Cerebellar nuclear complex (tissue), 1 donor: ENCODE measurements around the gene RMC1.
"Not testable (repeated sequence)": the region's sequence is repeated elsewhere in the genome, so short reads cannot be mapped to it uniquely, and the experiment has no call there.

Source experiments
- DNase-seq, 2 experiments: peaks; one replicate each; lab custom pipeline; 2025; lab: John Stamatoyannopoulos, UW

The RMC1 gene

DNA sequence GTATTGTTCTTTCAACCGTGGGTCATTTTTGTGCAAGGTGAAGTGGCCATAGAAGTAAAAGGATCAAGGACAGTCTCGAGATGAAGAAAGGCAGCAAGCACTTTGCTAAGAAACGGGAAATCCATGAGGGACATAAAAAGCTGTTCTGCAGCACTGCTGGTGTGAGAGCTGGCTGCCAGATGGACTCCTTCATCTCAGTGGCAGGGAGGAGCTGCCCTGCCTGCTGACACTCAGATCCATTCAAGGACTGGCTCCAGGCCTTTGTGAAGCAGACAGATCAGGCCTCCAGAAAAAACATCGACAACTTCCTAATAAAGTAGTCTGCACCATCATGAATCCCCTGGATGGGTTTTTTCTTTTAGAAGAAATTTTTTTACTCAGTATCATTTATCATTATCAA lies 29.5 kb downstream of the RMC1 start:
- no peak for DNase-seq

DNA sequence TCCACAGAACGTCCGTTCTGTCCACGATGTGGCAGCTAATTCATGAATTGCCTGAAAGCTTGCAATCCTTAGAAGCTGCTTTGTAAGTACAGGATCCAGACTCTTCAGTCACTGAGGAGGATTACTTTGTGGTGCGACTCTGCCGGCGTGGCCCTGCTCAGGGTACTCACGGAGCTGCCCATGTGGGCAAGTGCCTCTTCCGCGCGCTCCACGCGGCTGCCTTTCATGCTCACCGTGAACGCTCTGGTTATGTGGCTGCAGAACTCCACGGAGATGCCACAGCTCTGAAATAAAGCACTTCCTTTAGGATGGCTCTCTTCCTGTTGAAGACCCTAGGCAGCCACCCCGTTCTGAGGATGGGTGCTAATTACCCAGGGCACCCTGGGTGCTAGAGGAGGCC lies 31.0 kb downstream of the RMC1 start:
- DNase-seq: no peak

DNA sequence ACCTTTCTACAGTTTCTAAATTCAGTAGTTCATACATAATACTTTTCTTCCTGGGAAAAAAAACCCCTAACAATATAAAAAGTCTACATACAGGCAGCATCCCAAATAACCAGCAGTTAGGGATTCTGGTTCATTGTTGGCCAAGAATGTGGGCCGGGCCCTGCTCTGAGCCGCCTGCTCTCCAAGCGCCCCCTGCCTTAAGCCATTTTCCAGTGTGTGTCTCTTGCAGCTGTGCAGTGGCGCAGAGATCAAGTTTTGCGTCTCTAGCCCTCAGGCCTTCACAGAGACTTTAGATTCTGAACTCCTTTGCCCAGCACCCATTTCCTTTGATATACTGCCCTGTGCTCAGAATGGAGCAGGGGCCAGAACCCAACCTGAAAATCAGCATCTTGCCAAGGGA lies 32.9 kb downstream of the RMC1 start:
- no peak for DNase-seq

GRCh38 chr18:23537274-23537673 lies 34.0 kb downstream of the RMC1 start:
- DNase-seq: no peak

DNA sequence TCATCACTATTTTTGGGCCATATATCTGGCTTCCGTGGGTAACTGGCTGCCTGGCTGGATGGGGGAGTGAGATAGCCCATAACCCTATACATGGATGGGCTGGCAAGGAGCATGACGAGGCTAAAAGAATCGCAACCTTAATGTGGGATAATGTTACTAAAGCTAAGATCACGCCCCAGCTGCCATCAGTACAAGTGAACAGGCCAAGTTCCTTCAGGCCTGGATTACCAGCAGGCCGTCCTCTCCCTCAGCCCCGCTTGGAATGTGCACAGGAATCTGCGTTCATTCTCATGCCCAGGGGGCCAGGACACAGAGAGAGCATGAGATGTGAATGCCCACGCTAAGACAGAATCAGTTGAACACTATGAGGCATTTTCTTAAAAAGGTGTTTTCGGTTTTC lies 34.7 kb downstream of the RMC1 start:
- DNase-seq: no peak

DNA sequence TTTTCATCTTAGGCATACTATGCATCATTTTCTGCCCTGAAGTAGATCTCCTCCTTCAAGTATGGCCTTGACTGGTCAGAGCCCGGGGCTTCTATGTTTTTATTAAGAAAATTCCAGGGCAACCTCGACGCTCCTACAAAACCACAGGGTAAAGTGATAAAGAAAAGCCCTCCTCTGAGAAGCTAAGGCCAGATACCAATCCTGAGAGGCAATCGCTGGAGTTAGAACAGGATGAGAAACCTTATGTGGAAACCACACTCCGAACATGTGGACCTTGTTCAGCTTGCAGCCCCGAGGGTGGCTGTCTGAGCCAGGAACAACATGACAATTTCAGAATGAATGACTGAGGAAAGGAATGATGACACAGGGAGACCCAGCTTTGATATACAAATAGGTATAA lies 35.6 kb downstream of the RMC1 start:
- no peak for DNase-seq

DNA sequence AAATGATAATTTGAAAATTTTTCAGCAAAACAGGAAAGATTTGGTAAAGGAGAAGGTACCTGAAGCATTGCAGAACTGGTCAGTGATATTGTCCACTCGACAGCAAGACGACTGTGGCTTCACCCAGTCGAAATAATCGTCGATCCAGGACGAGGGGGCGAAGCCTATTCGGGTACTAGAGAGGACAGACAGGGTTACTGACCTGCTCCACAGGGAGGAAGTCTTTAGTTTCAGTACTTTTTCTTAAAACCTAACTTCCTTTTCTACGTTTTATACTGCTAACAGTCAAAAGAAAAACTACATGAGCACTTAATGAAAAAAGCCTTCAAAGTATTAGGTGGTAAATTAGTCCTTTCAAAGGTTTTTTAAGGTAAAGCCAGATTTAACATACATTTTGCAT lies 36.0 kb downstream of the RMC1 start:
- no peak for DNase-seq

- DNase-seq: no peak
Observed at GRCh38 chr18:23539911-23540525, 36.7 kb downstream of the RMC1 start.

DNA sequence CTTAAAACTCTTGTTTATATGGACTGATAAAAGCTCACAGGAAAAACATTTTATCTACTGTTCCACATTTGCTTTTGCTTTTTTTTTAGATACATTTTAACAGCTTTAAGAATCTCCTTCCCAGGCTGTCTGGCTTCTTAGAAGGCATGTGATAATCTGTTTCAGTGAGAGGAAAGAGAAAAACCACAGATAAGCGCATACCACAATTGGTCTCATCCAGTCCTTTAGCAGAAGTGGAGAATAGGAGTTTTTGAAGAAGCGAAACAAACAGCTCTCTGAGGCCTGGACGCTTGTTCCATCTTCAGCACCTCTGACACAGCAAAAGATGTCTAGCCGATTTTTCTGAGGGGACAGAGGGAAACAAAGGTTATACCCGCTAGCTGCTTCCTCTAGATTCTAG lies 37.6 kb downstream of the RMC1 start:
- DNase-seq: no peak

DNA sequence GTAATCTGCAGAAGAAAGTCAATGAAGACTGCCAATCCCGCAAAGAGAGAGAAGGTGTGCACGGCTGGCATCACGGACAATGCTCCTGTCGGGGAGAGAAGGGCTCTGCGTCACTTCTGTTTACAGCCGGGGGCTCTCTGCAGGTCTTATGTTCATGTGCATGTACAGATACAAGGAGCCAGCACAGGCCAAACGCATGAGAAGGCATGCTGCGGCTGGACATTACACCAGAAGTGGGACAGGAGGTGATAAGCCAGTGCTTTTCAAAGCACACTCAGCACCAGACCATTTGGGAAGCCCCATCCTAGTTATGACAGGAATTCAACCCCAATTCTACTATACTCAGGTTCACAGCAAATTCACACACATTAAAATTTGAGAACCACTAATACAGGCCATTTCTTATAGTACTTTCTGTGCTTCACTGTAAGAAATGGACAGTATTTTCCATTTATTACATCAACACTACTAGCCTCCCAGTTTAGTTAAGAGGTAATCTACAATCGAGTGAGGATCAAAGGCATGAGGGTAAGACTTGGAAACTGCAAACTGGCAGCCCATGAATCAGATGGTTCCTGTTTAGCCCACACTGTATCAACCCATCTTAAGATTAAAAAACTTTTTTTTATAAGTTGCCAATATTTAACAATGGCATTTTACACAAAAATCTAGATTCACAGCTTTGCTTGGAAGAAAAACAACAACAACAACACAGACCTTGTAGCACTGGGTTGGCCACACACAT lies 38.2 kb downstream of the RMC1 start:
- no peak for DNase-seq

DNA sequence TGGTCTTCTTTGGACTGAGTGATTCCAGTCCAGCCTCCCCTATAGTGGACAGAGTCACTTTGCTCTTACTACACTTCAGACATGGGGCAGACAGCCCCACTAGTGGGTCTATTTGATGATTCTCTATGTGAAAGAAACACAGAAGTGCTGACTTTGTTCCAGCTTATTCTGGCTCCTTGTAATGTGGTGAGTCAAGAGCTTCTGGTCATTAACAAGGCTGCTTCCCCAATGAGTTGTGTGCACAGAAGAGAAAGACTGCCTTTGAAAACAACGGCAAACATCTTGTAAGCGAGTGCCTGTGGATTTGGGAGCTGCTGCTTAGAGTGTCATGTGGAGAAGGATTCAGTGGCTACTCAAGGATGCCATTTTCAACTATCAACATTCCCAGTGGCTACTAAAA lies 39.1 kb downstream of the RMC1 start:
- DNase-seq: no peak

GRCh38 chr18:23545247-23545789 lies 42.0 kb downstream of the RMC1 start:
- DNase-seq: no peak

- DNase-seq: no peak
Observed at GRCh38 chr18:23547306-23547705, 44.0 kb downstream of the RMC1 start.

DNA sequence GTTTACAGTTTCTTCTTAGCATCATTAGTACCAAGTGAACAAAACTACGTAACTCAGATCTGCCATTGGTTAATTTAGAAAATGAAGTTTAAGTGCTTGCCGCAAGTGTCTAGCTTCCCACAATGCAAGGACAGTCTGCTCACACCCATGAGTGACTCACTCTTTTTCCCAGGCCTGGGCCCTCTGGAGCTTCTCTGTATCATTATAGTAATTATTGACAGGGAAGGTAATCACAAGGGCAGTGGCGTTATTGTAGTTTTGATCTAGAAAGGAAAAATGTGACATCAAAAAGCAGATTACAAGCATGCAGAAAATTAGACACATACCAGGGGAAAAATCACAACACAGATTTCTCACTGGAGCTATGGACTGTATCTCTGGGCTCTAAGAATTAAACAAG lies 44.5 kb downstream of the RMC1 start:
- no peak for DNase-seq

DNA sequence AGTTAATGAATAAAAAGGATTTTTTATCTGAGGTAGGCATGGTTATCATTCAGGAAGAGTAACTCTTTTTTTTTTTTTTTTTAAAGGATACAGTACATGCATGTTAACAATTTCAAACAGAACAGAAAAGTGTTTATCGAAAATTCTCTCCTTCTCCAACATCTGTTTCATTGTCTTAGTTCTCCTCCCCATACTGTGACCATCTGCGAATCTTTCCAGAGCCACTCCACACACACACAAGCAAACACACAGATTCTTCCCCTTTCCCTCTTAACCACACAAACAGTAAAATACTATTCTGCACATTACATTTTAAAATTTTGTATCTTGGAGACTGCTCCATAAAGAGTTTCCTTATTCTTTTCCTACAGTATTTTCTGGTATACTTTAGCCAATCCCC lies 45.0 kb downstream of the RMC1 start:
- no peak for DNase-seq

- DNase-seq: no peak
Observed at GRCh38 chr18:23548719-23549118, 45.4 kb downstream of the RMC1 start.

- no peak for DNase-seq
Observed at GRCh38 chr18:23550898-23551297, 47.6 kb downstream of the RMC1 start.

DNA sequence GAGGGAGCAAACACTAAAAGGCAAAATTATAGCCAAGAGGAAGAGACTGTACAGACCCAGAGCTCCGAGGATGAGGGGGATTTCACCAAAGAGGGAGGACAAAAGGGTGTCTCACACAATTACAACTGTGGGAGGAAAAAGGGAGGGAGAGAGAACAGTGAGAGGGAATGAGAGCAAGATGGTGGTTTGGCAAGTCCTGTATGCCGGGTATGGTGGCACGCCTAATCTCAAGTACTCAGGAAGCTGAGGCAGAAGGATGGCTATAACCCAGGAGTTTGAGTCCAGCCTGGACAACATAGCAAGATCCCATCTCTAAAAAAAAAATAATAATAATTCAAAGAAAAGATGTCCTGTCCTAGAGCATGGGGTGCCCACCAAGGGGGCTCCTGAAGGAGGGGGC lies 48.7 kb downstream of the RMC1 start:
- no peak for DNase-seq

GRCh38 chr18:23552505-23552904 lies 49.2 kb downstream of the RMC1 start:
- no peak for DNase-seq

GRCh38 chr18:23553887-23554286 lies 50.6 kb downstream of the RMC1 start:
- DNase-seq: no peak

DNA sequence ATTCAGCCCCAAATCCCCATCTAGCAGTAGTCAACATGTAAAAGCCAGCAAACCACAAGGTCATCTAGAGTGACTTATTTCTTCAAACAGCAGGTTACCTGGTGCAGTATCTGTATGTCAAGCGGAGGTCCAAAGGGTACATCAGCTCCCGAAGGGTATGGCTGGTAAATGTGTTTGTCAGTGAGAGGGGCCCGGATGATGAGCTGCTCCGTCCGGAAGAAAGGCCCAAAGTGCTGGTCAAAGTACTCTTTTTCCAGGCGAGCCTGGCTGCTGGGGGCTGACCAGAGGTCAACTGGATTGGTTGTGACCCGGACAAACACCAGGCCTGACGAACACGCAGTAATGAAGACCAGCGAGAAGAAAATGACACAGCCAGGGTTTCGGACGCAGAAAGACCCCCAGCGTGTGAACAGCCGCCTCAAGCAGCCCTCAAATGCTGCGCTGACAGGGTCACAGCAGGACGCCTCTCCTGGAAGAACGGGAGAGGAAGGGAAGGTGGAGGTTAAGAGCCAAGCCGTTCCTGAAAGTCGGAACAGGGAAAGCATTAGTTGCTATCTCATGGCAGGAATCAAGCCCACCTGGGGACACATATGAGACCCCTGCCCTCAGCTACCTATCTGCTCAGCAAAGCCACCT lies 53.0 kb downstream of the RMC1 start:
- no peak for DNase-seq

DNA sequence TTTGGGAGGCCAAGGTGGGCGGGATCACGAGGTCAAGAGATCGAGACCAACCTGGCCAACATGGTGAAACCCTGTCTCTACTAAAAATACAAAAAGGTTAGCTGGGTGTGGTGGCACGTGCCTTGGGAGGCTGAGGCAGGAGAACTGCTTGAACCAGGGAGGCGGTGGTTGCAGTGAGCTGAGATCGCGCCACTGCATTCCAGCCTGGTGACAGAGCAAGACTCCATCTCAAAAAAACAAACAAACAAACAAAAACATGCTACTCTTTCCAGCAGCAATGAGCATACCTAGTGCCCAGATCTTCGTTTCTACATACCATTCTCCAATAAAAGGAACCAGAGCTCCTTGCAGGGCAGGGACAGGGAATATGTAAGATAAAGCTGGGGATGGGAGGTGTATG lies 54.2 kb downstream of the RMC1 start:
- not testable (repeated sequence) for DNase-seq

DNA sequence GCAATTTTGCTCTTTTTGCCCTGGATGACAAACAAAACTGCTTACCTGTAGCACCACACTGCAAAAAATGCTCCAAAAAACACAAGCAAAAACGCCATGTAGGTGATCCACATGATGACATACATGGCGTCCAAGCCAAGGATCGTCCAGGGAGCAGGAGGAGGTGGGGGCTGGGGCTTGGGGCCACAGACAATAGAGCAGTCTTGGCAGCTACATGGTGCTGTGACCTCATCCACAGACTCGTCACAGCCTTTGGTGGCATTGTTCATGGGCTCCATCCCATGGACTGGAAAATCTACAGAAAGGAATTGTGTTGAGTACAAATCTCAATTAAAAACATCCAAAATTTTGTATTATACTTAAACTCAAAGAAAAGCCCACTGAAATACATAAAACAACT lies 56.9 kb downstream of the RMC1 start:
- no peak for DNase-seq
